ENCODE measurements around the gene MORN3.
"Not testable (repeated sequence)": the region's sequence is repeated elsewhere in the genome, so short reads cannot be mapped to it uniquely, and the experiment has no call there.

Gene MORN3

GRCh38 chr12:121689430-121689829 lies 20.0 kb upstream of the MORN3 start:
- no peak for DNase-seq

GRCh38 chr12:121688966-121689365 lies 19.5 kb upstream of the MORN3 start:
- no peak for DNase-seq

GRCh38 chr12:121679661-121680197 lies 10.3 kb upstream of the MORN3 start:
- DNase-seq = not testable (repeated sequence)

GRCh38 chr12:121678716-121679300 lies 9.4 kb upstream of the MORN3 start:
- DNase-seq = peak; percentile 76

- peak; percentile 76 for DNase-seq
Measured at GRCh38 chr12:121678305-121678704, 8.9 kb upstream of the MORN3 start.

- no peak for DNase-seq
Measured at GRCh38 chr12:121676190-121676589, 6.7 kb upstream of the MORN3 start.

GRCh38 chr12:121673013-121673511 lies 3.6 kb upstream of the MORN3 start:
- DNase-seq = peak; percentile 25

GRCh38 chr12:121668750-121669520 lies 519 bp downstream of the MORN3 start:
- DNase-seq = no peak

GRCh38 chr12:121666829-121667228 lies 2.6 kb downstream of the MORN3 start:
- DNase-seq = not testable (repeated sequence)

GRCh38 chr12:121663610-121663929 lies 5.9 kb downstream of the MORN3 start:
- no peak for DNase-seq

- not testable (repeated sequence) for DNase-seq
Measured at GRCh38 chr12:121661353-121662105, 7.9 kb downstream of the MORN3 start.

- DNase-seq = no peak
Measured at GRCh38 chr12:121657305-121658008, 12.0 kb downstream of the MORN3 start.

- DNase-seq = no peak
Measured at GRCh38 chr12:121656122-121656521, 13.3 kb downstream of the MORN3 start.

- no peak for DNase-seq
Measured at GRCh38 chr12:121653999-121654398, 15.5 kb downstream of the MORN3 start.

GRCh38 chr12:121652767-121653497 lies 16.5 kb downstream of the MORN3 start:
- DNase-seq = no peak

GRCh38 chr12:121651320-121651719 lies 18.1 kb downstream of the MORN3 start:
- DNase-seq = no peak

- DNase-seq = no peak
Measured at GRCh38 chr12:121649819-121650353, 19.6 kb downstream of the MORN3 start.

- no peak for DNase-seq
Measured at GRCh38 chr12:121649322-121649721, 20.1 kb downstream of the MORN3 start.

GRCh38 chr12:121648458-121649028 lies 20.9 kb downstream of the MORN3 start:
- peak; percentile 69 for DNase-seq

- no peak for DNase-seq
Measured at GRCh38 chr12:121641343-121641630, 28.2 kb downstream of the MORN3 start.

- DNase-seq = no peak
Measured at GRCh38 chr12:121638298-121639202, 30.9 kb downstream of the MORN3 start.

Measured in NCI-H510A treated with DMSO at 0.1 percent for 48 hours (cell line).